Fibroblast of lung (primary cell): Measurements from ENCODE around the gene MBLAC1. TPM values are rescaled to one million over a fixed set of nuclear protein-coding genes. Genes with fewer than 3 reads are reported as not detected.

Experiments
- DNase-seq, 2 donors: peaks; one replicate each; pipeline versions ENCODE4 v3.0.0 to v3.0.0-alpha.2; 2010; ENCODE audit warnings: low read depth in 2 of 2
- H2AFZ ChIP-seq: 2 replicates; pipeline ENCODE4 v1.5.1; 2012; ENCODE audit warnings: low read length, control low read depth, inconsistent platforms
- H3K27ac ChIP-seq: 2 replicates; pipeline ENCODE4 v1.5.1; 2011; ENCODE audit warnings: low read length, control low read depth; ENCODE audit not compliant: insufficient read depth
- H3K27me3 ChIP-seq: 2 replicates; pipeline ENCODE4 v1.5.1; 2011; ENCODE audit warnings: mild to moderate bottlenecking, low read length; ENCODE audit not compliant: control insufficient read depth, insufficient read depth
- H3K36me3 ChIP-seq: 2 replicates; pipeline ENCODE4 v1.5.1; 2011; ENCODE audit warnings: low read length; ENCODE audit not compliant: control insufficient read depth, insufficient read depth
- H3K4me1 ChIP-seq: 2 replicates; pipeline ENCODE4 v1.5.1; 2011; ENCODE audit warnings: low read length; ENCODE audit not compliant: control insufficient read depth, insufficient read depth; ENCODE audit errors: extremely low read depth
- H3K4me2 ChIP-seq: 2 replicates; pipeline ENCODE4 v1.5.1; 2011; ENCODE audit warnings: low read length, control low read depth; ENCODE audit not compliant: insufficient read depth; ENCODE audit errors: extremely low read depth
- H3K4me3 ChIP-seq, 4 experiments: fragments of 200-600 bp in 1 of 4; sonication (generic) in 1 of 4; replicated peaks in 1 of 4; 2 replicates each; pipeline ENCODE4 v1.5.1; 2011 to 2016; ENCODE audit warnings: low read length in 4 of 4, low read depth in 3 of 4, mild to moderate bottlenecking in 3 of 4, control low read depth in 2 of 4, inconsistent platforms in 1 of 4, mixed read lengths in 1 of 4; ENCODE audit not compliant: insufficient read depth in 1 of 4; ENCODE audit errors: control extremely low read depth in 1 of 4
- H3K79me2 ChIP-seq: 2 replicates; pipeline ENCODE4 v1.5.1; 2012; ENCODE audit warnings: mild to moderate bottlenecking, low read length, inconsistent platforms; ENCODE audit not compliant: control insufficient read depth, insufficient read depth
- H3K9ac ChIP-seq: 2 replicates; pipeline ENCODE4 v1.5.1; 2011; ENCODE audit warnings: mild to moderate bottlenecking, low read length, control low read depth; ENCODE audit not compliant: insufficient read depth
- H3K9me3 ChIP-seq: 2 replicates; pipeline ENCODE4 v1.5.1; 2012; ENCODE audit warnings: low read depth, low read length; ENCODE audit not compliant: control insufficient read depth, insufficient read depth
- H4K20me1 ChIP-seq: 2 replicates; pipeline ENCODE4 v1.5.1; 2011; ENCODE audit warnings: low read length; ENCODE audit not compliant: control insufficient read depth, insufficient read depth; ENCODE audit errors: extremely low read depth
- EZH2 ChIP-seq: IDR thresholded peaks from 2 replicates; pipeline ENCODE4 v1.5.1; 2012; ENCODE audit warnings: low read length, control low read depth, mild to moderate bottlenecking; ENCODE audit errors: missing control alignments
- polyA plus RNA-seq, 2 donors: library from polyadenylated mRNA; depleted of rRNA in 1 of 2; stranded (reverse) in 1 of 2; unstranded in 1 of 2; fragments of >200 nt; gene quantifications; 2 replicates each; pipeline ENCODE4 v1.2.1, GENCODE V29; 2011 to 2012; ENCODE audit warnings: missing spikeins in 1 of 2
- total RNA-seq: library from RNA; depleted of rRNA; stranded (reverse); fragments of >200 nt; gene quantifications from 2 replicates; pipeline ENCODE4 v1.2.1, GENCODE V29; 2014
- TF ChIP-seq, protein P1 (sequence below), 2 donors: IDR thresholded peaks in 1 of 2; conservative IDR thresholded peaks in 1 of 2; 1 replicate in 1 of 2; 2 replicates in 1 of 2; pipeline ENCODE4 v1.5.1; 2011 to 2012; ENCODE audit warnings: low read length in 2 of 2, control low read depth in 1 of 2, inconsistent platforms in 1 of 2, low read depth in 1 of 2, mild to moderate bottlenecking in 1 of 2

MBLAC1 gene
- total and polyA plus RNA-seq, 2 donors (not counting 1 experiment from before 2014, with no cell fraction given): 0.75 to 2.5 TPM

DNA sequence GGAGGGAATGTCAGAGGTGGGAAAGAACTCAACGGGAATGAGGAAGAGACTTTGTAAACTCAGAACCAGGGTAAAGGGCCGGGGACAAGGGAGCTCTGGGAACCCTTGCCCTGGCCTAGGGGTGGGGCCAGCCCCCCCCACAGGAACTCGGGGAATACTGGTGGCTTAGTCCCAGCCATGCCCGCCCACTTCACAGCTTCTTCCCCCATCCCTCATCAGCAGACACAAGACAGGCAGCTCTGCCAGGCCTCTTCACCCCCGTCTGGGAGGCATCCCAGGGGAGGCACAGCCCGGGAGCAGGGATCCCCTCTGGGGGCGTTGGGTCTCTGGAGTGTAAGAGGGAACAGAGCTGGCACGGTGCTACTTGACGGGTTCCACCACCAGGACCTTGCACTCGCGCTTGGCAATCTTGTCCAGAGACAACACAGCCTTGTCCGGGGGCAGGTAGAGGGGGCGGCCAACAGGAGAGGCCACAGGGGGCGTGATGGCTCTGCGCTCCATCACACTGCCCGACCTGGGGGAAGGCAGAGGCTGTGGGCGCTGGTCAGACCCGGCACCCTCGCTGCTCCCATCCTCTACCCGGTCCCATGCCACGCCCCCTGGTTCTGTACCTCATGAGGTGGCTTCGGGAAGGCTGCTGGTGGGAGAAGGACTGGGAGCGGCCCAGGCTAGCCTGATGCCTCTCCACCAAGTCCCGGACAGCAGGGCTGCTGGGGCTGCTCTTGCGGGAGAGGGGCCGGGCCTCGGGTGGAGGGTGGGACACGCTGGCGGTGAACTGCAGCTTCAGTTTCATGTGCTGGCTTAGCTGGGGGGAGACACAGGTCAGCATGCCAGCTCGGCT lies 28.1 kb downstream of the MBLAC1 start:
- H3K36me3 ChIP-seq: peaks cover 19% of the 10 kb centered on the region
- H4K20me1 ChIP-seq: no peaks in the 10 kb centered on the region
- no peaks in the 10 kb centered on the region for H3K27me3 ChIP-seq
- H3K9ac ChIP-seq: no peak overlapping the region
- DNase-seq: no peak
- H3K4me3 ChIP-seq: no peak overlapping the region
- no peak overlapping the region for H2AFZ ChIP-seq
- no peak overlapping the region for H3K27ac ChIP-seq
- H3K4me1 ChIP-seq: peaks cover 4% of the 10 kb centered on the region
- no peaks in the 10 kb centered on the region for H3K9me3 ChIP-seq
- no peak overlapping the region for H3K4me2 ChIP-seq
- TF ChIP-seq, protein P1, sequence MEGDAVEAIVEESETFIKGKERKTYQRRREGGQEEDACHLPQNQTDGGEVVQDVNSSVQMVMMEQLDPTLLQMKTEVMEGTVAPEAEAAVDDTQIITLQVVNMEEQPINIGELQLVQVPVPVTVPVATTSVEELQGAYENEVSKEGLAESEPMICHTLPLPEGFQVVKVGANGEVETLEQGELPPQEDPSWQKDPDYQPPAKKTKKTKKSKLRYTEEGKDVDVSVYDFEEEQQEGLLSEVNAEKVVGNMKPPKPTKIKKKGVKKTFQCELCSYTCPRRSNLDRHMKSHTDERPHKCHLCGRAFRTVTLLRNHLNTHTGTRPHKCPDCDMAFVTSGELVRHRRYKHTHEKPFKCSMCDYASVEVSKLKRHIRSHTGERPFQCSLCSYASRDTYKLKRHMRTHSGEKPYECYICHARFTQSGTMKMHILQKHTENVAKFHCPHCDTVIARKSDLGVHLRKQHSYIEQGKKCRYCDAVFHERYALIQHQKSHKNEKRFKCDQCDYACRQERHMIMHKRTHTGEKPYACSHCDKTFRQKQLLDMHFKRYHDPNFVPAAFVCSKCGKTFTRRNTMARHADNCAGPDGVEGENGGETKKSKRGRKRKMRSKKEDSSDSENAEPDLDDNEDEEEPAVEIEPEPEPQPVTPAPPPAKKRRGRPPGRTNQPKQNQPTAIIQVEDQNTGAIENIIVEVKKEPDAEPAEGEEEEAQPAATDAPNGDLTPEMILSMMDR (conservative IDR thresholded peaks at IDR 0.05 in 1 of 2, IDR thresholded peaks at IDR 0.05 in 1 of 2; ENCODE audit: low read depth in 1 of 2, low read length in 2 of 2): no peak
- no peak for TF ChIP-seq EZH2
- peaks cover 8% of the 10 kb centered on the region for H3K79me2 ChIP-seq

DNA sequence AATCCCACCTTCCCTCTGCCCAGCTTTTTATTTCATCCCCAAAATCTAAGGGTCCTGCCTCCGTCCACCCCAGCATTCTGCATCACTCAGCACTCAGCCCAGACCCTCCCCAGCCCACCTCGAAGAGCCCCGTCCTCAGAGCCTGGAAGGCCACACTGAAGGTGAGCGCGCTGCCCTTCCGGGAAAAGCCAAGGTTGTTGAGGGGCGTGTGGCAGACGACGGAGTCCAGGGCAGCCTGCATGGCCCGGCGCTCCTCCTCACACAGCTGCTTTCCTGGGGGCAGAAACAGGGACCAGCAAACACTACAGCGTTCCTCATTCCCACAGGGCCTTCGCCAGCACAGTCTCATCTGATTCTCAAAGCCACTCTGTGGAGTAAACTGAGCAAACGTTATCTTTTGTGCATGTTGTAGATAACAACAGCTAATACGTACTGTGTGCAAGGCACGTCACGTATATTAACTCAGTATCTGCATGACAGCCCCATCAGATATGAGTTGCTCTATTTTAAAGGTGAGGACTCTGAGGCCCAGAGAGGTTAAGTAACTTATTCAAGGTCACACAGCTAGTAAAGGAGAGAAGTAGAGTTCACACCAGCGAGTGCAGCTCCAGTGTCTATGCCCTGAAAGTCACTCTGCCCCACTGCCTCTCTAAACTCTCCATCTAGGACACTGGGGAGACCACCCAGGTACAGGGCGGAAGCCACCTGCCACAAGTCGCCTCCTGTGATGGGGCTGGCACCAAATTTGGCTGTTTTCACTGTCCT lies 29.0 kb downstream of the MBLAC1 start:
- H3K36me3 ChIP-seq: peaks cover 19% of the 10 kb centered on the region
- TF ChIP-seq, protein P1 (conservative IDR thresholded peaks at IDR 0.05 in 1 of 2, IDR thresholded peaks at IDR 0.05 in 1 of 2; ENCODE audit: low read depth in 1 of 2, low read length in 2 of 2): no peak
- TF ChIP-seq EZH2: no peak
- H3K4me1 ChIP-seq: peaks cover 4% of the 10 kb centered on the region
- no peak overlapping the region for H3K9ac ChIP-seq
- no peak overlapping the region for H3K4me3 ChIP-seq
- no peak overlapping the region for H3K27ac ChIP-seq
- DNase-seq: no peak
- H3K27me3 ChIP-seq: no peaks in the 10 kb centered on the region
- H3K79me2 ChIP-seq: peaks cover 8% of the 10 kb centered on the region
- no peaks in the 10 kb centered on the region for H4K20me1 ChIP-seq
- no peak overlapping the region for H3K4me2 ChIP-seq
- no peaks in the 10 kb centered on the region for H3K9me3 ChIP-seq
- H2AFZ ChIP-seq: no peak overlapping the region

DNA sequence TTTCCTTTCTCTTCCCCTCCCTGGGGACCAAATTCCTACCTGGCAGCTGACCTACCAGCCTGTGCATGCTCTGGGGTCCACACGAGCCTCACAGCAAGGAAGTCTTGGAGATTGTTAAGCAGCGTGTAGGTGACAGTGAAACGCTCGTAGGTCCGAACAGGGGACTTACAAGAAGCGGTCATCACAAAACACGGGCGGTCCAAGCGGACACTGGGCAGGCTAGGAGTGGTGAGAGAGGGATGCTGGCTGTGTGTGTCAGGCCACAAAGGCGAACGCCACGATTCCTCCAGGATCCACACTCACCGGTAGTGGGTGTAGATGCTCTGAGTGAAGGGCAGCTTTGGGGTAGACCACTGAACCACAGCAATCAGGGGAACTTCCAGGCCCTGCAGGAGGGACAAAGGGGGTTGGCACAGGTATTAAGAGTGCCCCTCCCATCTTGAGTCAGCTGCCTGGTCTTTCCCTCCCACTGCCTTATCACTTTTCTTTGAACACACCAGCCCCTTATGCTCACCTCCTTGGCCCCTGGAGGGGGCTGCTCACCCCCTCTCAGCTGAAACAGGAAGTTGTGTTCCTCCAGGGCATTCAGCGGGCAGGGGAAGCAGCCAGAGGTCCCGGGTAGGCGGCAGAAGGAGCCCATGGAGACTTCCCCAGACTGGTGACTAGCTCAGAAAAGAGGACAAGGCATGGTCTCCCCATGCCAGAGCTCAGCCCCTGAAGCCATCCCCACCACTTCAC lies 29.7 kb downstream of the MBLAC1 start:
- H3K9ac ChIP-seq: no peak overlapping the region
- no peak overlapping the region for H3K27ac ChIP-seq
- DNase-seq: no peak
- H3K4me2 ChIP-seq: no peak overlapping the region
- H4K20me1 ChIP-seq: no peaks in the 10 kb centered on the region
- no peak overlapping the region for H2AFZ ChIP-seq
- H3K4me1 ChIP-seq: peaks cover 4% of the 10 kb centered on the region
- peaks cover 19% of the 10 kb centered on the region for H3K36me3 ChIP-seq
- no peaks in the 10 kb centered on the region for H3K9me3 ChIP-seq
- no peaks in the 10 kb centered on the region for H3K27me3 ChIP-seq
- H3K4me3 ChIP-seq: no peak overlapping the region
- TF ChIP-seq, protein P1 (conservative IDR thresholded peaks at IDR 0.05 in 1 of 2, IDR thresholded peaks at IDR 0.05 in 1 of 2; ENCODE audit: low read depth in 1 of 2, low read length in 2 of 2): no peak
- TF ChIP-seq EZH2: no peak
- H3K79me2 ChIP-seq: peaks cover 8% of the 10 kb centered on the region
